Measurements from ENCODE around the gene CTU1. TPM values are rescaled to one million over a fixed set of nuclear protein-coding genes. Genes with fewer than 3 reads are reported as not detected.
"Not testable (repeated sequence)": the region's sequence is repeated elsewhere in the genome, so short reads cannot be mapped to it uniquely, and the experiment has no call there.

CTU1 gene
- total RNA-seq, 6 experiments from 2014 or later, result 5.0 to 8.9 (median 5.9) TPM

DNA sequence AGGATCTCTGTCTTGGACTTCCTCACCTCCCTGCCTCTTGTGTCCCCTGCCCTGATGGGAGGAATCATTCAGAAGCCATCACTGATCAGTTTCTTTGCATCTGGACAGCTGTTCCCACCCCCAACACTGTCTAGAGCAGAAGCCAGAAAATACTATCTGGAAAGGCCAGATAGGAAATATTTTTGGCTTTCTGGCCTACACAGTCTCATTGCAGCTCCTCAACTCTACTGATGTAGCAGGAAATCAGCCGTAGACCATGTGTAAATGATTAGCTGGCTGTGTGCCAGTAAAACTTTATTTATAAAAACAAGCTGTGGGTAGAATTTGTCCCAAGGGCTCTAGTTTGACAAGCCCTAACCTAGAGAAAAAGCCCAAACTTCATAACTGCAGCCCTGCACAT is 39.5 kb upstream of the CTU1 start:
- Mint-ChIP-seq H3K4me1 (ENCODE audit: low read depth) (no peaks in the 10 kb centered on the region), H3K36me3 (ENCODE audit: low read depth) (no peaks in the 10 kb centered on the region)
- TF ChIP-seq, protein P1, sequence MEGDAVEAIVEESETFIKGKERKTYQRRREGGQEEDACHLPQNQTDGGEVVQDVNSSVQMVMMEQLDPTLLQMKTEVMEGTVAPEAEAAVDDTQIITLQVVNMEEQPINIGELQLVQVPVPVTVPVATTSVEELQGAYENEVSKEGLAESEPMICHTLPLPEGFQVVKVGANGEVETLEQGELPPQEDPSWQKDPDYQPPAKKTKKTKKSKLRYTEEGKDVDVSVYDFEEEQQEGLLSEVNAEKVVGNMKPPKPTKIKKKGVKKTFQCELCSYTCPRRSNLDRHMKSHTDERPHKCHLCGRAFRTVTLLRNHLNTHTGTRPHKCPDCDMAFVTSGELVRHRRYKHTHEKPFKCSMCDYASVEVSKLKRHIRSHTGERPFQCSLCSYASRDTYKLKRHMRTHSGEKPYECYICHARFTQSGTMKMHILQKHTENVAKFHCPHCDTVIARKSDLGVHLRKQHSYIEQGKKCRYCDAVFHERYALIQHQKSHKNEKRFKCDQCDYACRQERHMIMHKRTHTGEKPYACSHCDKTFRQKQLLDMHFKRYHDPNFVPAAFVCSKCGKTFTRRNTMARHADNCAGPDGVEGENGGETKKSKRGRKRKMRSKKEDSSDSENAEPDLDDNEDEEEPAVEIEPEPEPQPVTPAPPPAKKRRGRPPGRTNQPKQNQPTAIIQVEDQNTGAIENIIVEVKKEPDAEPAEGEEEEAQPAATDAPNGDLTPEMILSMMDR (IDR thresholded peaks at IDR 0.05), result no peak

DNA sequence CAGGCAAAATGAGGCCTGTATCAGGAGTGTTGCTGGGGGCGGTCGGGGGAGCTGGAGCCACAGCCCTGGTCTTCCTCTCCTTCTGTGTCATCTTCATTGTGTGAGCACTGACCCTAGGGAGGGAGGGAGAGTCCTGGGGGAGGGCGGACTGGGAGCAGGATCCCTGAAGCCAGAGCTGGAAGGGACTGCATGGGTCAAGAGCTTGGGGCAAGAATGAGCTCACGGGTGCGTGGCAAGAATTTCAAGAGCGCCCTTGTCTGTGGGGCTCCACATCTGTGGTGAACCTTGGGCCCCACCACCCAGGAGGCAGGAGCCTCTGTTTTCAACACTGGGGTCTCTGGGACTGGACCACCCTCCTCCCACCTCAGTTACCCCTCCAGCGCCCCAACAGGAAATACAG is 38.5 kb upstream of the CTU1 start:
- Mint-ChIP-seq H3K9me3 (peaks cover 15% of the 10 kb centered on the region), H3K27me3 (ENCODE audit: insufficient read depth) (peaks cover 9% of the 10 kb centered on the region), H3K36me3 (ENCODE audit: low read depth) (no peaks in the 10 kb centered on the region), H3K4me1 (ENCODE audit: low read depth) (no peaks in the 10 kb centered on the region), H3K27ac (no peak overlapping the region), H3K4me3 (no peak overlapping the region)
- no peak for DNase-seq
- TF ChIP-seq, protein P1 (IDR thresholded peaks at IDR 0.05), result no peak

More for the DNA sequence above, 39.5 kb upstream of the CTU1 start:
- H3K27ac Mint-ChIP-seq, result no peak overlapping the region
- H3K4me3 Mint-ChIP-seq, result no peak overlapping the region
- no peak for DNase-seq
- H3K27me3 Mint-ChIP-seq (ENCODE audit: insufficient read depth), result peaks cover 6% of the 10 kb centered on the region
- H3K9me3 Mint-ChIP-seq, result peaks cover 15% of the 10 kb centered on the region

DNA sequence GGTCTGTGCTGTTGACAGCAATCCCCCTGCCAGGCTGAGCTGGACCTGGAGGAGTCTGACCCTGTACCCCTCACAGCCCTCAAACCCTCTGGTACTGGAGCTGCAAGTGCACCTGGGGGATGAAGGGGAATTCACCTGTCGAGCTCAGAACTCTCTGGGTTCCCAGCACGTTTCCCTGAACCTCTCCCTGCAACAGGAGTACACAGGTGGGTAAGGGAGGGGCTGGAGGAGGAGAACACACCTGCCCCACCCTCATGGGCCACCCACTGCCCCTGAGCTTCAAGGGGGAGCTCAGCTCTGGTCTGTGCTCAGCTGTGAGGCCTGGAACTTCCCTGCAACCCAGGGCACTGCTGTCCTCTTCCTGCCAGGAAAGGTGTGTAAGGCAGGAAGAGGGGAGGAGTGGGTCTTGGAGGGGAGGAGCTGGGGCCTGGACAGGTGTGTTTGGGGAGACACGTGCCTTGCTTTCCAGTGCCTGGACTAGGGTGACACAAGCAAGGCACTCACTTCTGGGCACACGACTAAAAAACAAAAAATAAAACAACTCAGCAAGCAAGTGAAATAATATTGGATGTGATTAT is 37.8 kb upstream of the CTU1 start:
- Mint-ChIP-seq H3K4me1 (ENCODE audit: low read depth) (no peaks in the 10 kb centered on the region), H3K36me3 (ENCODE audit: low read depth) (no peaks in the 10 kb centered on the region), H3K27me3 (ENCODE audit: insufficient read depth) (peaks cover 13% of the 10 kb centered on the region), H3K27ac (no peak overlapping the region), H3K9me3 (peaks cover 12% of the 10 kb centered on the region), H3K4me3 (no peak overlapping the region)
- no peak for DNase-seq
- TF ChIP-seq, protein P1 (IDR thresholded peaks at IDR 0.05), result no peak

DNA sequence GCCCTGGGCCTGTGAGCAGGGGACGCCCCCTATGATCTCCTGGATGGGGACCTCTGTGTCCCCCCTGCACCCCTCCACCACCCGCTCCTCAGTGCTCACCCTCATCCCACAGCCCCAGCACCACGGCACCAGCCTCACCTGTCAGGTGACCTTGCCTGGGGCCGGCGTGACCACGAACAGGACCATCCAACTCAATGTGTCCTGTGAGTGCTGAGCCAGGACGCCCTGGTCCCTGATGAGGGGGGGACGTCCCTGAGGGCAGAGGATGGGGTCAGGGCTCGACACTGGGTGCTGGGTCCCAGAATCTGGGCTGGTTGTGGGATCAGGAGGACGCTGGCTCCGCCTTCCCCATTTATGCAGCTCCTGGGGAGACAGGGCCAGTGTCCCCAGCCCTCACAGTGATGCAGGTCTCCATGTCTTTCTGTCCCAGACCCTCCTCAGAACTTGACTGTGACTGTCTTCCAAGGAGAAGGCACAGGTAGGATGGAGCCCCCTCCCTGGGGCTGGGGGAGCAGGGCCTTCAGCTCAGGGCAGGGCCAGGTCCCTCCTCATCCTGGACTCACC is 36.4 kb upstream of the CTU1 start:
- Mint-ChIP-seq H3K27me3 (ENCODE audit: insufficient read depth) (peaks cover 13% of the 10 kb centered on the region), H3K9me3 (peaks cover 5% of the 10 kb centered on the region), H3K4me3 (no peak overlapping the region), H3K4me1 (ENCODE audit: low read depth) (no peaks in the 10 kb centered on the region), H3K36me3 (ENCODE audit: low read depth) (no peaks in the 10 kb centered on the region), H3K27ac (no peak overlapping the region)
- TF ChIP-seq, protein P1 (IDR thresholded peaks at IDR 0.05), result no peak
- no peak for DNase-seq

DNA sequence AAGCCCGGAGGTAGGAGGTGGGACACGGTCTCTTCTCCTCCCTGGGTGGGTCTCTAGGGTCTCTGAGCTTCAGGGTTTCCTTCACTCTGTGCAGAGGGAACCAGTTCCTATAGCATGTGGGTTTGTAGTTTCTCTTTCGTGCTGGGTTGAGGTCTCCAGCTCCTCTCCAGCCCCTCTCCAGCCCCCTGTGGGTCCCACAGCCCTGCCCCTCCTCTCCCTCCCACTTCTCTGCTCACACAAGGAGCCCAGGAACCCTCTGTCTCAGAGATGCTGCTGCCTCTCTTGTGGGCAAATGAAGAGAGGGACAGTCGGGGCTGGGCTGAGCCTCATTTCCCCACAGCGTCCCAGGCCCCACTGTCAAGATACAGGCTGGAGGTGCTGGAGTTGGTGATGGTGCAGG is 35.3 kb upstream of the CTU1 start:
- TF ChIP-seq, protein P1 (IDR thresholded peaks at IDR 0.05), result no peak
- no peaks in the 10 kb centered on the region for H3K4me1 Mint-ChIP-seq (ENCODE audit: low read depth)
- no peak overlapping the region for H3K4me3 Mint-ChIP-seq
- DNase-seq, result no peak
- H3K36me3 Mint-ChIP-seq (ENCODE audit: low read depth), result no peaks in the 10 kb centered on the region
- no peak overlapping the region for H3K27ac Mint-ChIP-seq
- peaks cover 5% of the 10 kb centered on the region for H3K9me3 Mint-ChIP-seq
- peaks cover 11% of the 10 kb centered on the region for H3K27me3 Mint-ChIP-seq (ENCODE audit: insufficient read depth)

DNA sequence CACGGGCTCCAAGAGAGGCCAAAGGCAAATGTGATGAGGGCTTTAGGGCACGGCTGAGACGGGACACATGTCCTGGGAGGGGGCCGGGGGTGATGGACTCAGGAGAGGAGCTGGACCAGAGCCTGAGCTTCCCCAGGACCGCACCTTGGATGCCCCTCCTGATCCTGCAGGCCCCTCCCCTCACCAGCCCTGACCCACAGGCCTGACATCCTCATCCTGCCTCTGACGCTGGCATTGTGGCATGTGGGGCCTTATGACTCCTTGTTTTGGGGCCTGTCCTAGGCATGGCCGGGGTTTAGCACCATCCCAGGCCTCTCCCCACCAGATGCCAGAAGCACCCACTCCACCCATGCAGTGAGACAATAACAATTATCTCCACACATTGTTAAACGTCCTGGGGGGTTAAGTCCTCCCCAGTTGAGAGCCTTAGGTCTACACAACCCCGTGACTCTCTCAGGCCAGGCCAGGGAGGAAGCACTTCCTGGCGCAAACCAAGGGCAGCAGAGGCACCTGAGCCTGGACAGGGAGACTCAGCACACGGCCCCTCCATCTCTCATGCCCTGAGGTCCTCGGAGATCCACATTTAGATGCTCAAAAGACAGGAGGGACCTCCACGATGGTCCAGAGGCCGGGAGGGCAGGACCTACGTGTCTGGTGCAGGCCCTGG is 34.7 kb upstream of the CTU1 start:
- H3K9me3 Mint-ChIP-seq; H3K4me3 Mint-ChIP-seq; H3K36me3 Mint-ChIP-seq (ENCODE audit: low read depth); DNase-seq; H3K4me1 Mint-ChIP-seq (ENCODE audit: low read depth); H3K27ac Mint-ChIP-seq: not testable (repeated sequence)
- peaks cover 11% of the 10 kb centered on the region for H3K27me3 Mint-ChIP-seq (ENCODE audit: insufficient read depth)
